Measurements from ENCODE around the gene TTC33.
"Not testable (repeated sequence)": the region's sequence is repeated elsewhere in the genome, so short reads cannot be mapped to it uniquely, and the experiment has no call there.

The TTC33 gene

DNA sequence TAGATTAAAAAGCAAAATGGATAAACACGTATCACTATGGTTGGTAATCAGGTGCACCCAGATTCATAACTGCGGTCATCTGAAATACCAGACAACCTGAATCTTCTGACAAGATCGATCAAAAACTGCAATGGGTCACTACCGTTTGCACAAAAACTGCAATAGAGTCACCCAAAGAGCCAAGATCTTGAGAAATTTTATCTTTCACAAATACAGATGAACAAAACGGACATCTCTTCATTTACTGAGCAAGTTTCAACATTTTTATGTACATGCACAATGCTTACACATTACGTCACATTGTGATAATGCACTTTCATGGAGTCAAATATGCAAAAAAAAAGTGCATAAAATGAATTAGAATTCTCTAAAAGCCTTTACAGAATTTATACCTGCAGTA, 23.8 kb upstream of the TTC33 start:
- no peak for DNase-seq

DNA sequence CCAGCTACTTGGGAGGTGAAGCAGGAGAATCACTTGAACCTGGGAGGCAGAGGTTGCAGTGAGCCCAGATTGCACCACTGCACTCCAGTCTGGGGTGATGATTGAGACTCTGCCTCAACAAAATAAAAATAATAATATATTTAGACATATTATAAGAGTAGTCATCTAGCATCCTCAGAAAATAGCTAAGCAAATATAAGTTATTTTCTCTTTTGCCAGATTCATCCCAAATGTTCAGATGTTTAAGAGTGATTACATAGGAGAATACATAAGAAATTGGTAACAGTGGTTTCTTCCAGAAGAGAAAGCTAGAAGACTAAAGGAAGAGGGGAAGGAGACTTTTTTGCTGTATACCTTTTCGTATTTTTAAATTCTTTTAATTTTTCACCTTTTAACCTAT, 22.4 kb upstream of the TTC33 start:
- DNase-seq: no peak

DNA sequence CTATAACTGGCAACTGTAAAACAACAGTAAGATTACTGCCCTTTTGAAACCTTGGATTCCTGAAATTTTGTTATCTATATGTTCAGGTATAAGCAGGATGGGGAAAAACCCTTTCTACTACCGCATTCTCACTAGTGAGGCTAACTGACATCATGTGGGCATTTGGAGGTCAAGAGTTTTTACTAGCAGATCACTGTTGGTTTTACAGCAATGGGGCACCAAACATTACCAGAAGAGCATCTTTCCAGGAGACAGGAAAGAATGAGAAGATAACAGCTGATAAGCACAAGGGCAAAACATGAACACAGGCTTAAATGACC, 20.9 kb upstream of the TTC33 start:
- no peak for DNase-seq

DNA sequence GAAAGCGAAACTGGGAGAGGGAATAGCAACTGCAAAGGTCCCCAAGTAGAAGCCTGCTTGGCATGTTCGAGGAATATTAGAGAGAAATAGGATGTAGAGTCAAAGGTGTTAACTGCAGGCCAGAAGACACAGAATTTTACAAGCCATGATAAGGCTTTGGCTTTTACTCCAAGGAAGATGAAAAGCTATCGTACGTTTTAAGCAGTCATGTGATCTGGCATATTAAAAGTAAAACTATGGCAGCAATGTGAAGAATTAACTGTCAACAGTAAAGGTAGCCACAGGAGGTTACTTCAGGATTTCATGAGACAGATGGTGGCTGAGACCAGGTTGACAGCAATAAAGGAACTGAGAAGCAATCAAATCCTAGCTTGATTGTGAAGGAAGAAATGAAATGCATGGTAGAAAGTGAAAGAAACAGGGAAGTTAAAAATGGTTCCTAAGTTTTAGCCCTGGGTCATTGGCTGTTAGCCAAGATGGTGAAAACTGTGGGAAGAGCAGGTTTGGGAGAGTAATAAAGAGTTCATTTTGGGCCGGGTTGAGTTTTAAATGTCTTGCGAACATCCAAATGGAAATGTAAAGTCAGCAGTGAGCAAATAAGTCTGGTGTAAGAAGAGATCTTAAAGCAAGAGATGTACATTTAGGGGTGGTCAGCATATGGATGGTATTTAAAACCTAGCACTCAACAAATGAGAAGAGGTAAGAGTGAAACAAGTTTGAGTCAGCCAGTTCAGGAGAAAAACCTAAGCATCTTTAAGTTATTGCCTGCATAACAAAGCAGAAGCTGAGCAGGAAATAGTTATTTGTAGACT, 20.3 kb upstream of the TTC33 start:
- no peak for DNase-seq

DNA sequence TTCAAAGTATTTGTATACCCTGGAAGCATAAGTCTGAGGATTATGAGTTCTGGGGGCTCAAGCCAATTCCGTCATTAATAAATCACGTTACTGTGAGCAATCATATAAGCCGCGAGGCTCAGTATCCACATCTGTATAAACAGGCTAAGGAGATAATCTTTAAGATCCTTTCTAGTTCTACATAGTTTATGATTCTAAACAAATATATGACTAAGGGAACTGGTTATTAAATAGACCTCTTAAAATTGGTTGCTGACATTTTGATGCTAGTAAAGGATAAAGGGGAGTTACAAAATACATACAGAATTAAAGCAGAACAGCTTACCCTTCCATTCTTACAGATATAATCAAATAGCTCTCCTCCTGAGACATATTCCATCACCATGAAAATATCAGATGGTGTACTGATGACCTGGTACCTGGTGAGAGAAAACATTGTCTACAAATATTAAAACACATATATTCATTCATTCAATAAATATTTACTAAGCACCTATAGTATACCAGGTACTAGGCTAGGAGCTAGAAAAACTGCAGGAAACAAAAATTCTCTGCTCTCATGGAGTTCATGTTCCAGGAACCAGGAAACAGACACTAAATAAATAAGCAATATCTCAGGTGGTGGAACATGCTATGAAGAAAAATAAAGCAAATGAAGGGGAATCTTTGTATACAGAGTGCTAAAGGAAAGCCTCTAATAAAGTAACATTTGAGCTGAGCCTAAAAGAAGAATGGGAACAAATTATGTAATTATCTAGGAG, 19.5 kb upstream of the TTC33 start:
- no peak for DNase-seq

DNA sequence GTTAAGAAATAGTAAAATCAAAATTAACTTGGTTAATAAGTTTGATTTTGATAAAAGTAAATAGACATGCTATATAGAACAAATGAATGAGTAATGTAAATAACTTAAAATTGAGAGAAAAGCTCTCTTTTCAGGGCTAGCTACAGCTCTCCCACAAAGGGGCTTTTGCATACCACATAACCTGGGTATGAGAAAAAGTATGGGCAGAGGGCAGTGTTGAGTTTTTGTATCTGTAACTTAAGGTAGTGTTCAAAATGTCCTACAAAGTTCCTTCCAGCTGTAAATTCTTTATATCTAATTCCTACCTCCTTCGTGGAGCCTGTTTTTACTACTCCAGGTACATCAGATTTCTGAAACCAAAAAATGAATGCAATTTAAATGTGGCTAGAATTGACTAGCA, 18.9 kb upstream of the TTC33 start:
- no peak for DNase-seq

DNA sequence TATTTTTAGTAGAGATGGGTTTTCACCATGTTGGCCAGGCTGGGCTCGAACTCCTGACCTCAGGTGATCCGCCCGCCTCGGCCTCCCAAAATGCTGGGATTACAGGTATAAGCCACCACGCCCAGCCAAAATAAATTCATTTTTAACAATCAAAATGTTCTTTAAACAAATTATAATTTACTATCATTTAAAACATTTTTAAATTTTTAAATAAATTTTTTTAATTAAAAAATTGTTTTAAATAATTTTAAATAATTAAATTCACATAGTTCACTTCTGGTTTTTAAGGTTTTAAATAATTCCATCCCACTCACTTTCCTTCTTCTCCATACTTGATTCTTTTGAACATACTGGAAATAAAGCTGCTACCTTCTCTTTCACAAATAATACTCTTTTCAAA, 15.0 kb upstream of the TTC33 start:
- no peak for DNase-seq

DNA sequence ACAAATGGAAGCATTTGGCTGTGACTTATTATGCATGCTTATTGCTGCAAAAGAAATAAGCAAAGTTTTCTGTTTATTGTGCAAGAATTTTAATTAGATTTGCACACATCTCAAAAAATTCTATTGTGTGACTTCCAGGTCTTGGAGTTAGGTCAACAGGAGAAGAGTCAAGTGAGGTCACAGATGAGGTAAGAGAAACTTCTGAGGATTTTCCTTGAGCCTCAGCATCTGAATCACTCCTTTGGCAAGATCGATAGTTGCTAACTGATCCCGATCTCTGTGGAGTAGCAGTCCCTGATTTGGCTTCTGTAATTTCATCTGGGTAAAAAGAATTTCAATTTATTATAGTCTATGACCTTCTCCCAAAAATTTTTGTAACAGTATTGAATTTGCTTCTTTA, 6.9 kb upstream of the TTC33 start:
- no peak for DNase-seq

DNA sequence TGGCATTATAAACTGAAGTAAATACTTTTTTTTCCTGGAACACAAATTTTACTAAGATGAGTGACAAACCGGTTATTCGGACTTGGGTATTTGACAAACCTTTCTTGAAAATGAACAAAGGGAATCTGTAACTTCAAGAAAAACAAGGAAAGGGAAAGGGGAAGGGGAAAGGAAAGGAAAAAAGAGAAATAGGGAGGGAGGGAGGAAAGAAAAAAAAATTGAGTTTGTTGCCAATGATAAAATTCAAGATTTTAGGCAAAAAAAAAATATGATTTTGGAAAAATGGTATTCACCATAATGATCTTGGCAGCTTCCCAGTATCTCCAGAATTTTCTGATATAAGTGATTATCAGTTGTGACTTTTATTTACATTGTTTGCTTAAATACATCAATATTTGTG, 1.6 kb upstream of the TTC33 start:
- no peak for DNase-seq

DNA sequence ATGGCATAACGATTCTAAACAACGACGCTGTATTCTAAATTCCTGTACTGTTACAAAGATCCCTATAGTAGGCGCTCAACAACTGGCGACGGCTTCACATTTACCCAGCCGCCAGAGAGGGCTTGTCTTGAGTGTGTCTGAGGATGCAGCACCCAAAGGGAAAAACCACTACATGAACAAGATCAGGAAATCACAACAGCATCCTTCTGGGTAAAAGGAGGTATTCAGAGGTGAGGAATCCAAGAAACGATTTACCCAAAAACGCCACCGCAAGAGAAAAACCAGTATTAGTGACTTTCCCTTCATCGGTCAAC, 711 bp downstream of the TTC33 start:
- peak; percentile 79 for DNase-seq

DNA sequence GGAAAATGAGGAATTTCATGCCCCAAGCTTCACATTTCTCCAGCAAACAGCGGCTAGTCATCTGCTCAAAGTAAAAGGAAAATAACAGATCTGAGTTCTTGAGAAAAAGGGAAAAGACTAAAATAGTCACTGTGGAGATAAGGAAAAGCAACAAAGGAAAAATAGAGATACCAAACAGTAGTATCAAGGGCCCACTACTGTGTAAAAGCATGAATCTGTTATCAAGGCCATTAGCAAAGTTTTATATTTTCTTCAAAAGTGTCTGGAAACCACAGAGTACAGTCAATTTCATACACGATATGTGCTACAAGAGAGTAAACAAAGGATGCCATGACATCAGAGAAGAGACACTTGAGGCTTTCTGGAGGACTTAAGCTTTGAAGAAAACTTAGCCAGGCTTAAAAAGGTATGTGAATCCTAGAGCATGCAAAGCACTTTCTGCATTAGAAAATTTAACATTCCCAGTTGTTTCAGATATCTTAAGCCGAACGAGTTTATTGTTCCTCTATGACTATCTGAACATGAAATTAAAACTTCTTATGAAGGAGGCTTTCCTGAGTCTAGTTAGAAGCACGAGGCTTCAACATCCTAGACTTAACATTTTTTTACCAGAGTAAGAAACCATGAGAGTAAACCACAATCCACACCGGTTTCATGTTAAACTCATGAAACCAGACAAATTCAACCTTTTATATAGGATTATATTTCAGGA, 1.2 kb downstream of the TTC33 start:
- DNase-seq: peak; percentile 23

DNA sequence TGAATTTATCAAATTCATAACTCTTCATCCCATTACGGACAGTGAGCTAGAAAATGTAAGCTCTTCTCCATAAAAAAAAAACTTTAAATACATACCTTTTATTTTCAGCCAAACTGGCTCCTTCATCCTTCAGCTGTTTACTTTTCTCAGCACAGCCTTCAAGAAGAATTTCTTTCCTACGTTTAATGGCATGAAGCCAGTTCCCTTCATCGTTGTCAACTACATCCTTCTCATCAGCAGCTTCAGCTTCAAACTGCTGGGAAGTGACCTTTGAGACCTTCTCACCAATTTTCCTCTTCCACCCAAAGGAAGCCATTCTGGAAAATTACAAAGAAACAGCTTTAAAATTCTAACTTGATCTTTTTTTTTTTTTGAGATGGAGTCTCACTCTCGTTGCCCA, 9.1 kb downstream of the TTC33 start:
- no peak for DNase-seq

DNA sequence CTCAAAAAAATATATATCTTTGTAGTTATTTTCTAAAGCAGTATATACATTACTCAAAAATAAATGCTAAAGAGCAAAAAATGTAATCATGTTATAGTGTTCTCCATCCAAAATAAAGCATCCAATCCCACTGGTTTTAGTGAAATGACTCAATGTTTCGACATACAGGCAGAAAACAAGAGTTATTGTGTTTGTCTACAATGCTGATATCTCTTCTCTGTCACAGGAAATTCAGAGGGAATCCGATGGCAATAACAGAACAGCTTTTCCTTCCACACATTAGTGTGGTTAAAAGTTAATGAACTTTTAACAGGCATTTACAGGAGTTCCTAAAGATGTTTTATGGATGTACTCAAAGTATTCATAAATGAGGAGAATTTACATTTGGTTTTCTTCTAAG, 12.0 kb downstream of the TTC33 start:
- no peak for DNase-seq

DNA sequence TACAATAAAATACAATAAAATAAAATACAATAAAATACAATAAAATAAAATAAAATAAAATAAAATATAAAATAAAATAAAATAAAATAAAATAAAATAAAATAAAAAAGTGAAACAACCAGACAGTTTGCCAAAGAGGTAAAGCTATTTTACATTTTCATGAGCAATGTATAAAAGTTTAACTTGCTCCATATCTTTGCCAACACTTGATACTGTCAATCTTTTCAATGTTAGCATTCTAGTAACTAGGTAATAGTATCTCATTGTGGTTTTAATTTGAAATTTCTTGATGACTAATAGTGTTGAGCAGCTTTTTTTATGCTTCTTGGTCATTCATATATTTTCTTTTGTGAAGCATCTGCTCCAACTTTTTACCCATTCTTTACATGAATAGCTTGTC, 17.3 kb downstream of the TTC33 start:
- DNase-seq: no peak

DNA sequence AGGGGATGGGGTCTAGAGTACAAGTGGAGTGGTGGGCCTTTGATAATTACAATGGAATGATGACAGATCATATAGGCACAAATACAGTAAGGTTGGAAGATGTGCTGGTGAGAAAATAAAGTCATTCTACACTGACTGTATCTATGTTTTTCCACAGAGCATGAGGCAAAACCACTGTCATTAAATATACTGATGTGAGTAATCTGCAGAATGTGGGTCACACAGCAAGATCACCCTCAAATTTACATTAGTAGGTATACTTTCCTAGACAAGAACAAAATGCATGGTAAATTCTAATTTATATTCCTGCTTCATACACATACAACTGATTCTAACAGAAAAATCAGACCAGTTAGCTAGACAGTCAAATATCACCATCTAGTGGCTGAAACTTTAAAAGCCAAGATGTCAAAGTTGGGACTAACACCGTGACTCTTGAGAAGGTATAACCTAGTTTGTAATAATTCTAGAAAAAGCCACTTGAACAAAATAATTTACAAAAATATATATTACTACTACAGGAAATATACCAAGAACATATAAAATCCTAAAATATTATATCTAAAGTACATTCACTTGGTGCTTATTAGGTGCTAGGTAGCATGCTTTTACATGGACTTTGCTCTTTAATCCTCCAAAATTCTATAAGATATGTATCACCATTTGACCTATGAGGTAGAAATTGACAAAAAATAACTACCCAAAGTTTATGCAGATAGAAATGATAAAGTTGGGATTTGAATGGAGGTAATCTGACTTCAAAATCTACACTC, 19.5 kb downstream of the TTC33 start:
- DNase-seq: peak; percentile 58

DNA sequence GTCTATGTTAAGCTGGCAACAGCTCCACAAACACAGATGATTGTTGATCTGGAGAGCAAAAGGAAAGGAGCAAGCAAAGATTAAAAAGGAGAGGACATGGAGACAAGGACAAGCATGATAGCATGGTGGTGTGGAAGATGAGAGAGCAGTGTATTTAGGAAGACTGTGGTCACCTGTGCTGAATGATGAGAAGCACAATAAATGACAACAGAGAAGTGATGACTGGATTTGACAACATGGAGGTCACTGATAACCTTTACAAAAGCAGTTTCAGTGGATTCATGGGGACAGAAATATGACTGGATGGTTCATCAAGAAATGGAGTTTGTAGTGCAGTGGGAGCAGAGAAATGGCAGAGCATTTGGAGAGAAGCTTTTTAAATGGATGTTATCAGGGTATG, 20.2 kb downstream of the TTC33 start:
- DNase-seq: no peak

DNA sequence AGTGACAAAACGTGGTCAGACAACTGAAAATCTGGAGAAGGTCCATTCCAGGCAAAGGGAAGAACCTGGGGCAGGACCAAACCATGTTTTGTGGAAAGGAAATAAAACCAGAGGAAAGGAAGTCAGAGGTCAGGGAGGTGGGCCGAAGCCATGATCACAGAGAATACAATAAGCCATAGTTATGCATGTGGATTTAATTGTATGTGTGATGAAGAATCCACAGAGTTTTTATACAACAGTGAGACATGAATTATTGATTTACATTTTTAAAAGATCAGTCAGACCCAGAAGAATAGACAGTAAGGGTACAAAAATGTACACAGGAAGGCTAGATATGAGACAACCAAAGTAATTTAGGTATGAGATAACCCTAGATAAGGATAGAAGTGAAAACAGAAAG, 20.8 kb downstream of the TTC33 start:
- peak; percentile 65 for DNase-seq

DNA sequence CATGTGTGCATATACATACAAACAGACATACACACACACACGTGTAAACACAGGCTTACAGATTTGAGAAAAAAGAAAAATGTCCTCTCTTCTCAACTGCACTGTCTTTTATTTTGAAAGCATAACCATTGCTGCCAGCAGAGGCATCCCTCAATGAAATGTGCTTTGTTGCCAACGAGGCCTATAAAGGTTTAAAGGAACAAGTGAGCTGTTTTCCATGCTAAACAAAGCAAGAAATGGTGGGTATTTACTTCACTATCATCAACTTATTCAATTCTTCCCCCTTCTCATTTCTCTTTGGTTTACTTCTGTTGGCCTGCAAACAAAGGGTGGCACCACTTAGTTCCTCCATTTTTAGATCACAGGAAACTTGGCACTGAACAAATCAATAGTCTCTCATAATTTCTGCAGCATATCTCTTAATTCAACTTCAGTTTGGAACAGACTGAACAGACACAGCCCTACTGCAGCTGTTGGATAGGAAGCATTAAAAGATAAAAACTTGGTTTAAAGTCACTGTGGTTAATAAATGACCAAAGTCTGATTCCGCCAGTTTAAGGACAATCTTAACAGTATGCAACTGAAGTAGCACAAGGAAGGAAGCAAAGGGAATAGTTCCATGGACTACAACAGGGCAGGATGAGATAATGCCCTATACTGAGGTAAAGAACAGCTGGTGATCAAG, 21.7 kb downstream of the TTC33 start:
- DNase-seq: no peak

DNA sequence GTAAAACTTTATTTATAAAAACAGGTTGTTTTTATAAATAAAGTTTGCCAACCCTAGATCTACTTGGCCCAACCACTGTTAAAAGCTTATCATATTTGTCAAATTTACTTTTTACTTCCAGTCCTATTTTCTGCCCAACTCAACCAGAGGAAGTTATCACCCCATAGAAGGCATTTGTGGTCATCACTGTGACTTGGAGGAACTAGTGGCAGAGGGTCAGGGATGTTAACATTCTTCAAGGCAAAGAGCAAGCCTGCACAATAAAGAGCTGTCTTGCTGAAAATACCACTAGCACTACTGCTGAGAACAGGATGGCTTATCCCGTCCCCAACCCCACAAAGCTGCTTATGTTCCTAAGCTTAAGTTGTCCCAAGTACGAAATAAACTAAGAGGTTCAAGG, 22.3 kb downstream of the TTC33 start:
- no peak for DNase-seq

DNA sequence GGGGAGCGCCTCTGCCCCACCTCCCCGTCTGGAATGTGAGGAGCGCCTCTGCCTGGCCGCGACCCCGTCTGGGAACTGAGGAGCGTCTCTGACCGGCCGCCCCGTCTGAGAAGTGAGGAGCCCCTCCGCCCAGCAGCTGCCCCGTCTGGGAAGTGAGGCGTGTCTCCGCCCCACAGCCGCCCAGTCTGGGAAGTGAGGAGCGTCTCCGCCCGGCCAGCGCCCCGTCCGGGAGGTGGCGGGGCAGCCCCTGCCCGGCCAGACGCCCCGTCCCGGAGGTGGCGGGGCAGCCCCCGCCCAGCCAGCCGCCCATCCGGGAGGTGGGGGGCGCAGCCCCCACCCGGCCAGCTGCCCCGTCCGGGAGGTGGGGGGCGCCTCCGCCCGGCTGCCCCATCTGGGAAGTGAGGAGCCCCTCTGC, 33.3 kb downstream of the TTC33 start:
- not testable (repeated sequence) for DNase-seq

DNA sequence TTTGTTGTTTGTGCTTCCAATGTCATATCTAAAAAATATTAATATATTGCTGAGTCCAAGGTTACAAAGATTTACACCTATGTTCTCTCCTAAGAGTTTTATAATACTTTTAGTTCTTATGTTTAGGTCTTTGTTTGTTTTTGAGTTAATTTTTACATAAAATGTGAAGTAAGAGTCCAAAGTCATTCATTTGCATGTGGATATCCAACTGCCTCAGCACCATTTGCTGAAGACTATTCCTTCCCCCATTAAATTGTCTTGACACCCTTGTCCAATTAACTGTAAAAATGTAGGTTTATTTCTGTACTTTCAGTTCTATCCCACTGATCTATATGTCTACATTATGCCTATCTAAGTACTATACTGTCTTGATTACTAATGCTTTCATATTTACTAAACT, 35.7 kb downstream of the TTC33 start:
- DNase-seq: no peak

DNA sequence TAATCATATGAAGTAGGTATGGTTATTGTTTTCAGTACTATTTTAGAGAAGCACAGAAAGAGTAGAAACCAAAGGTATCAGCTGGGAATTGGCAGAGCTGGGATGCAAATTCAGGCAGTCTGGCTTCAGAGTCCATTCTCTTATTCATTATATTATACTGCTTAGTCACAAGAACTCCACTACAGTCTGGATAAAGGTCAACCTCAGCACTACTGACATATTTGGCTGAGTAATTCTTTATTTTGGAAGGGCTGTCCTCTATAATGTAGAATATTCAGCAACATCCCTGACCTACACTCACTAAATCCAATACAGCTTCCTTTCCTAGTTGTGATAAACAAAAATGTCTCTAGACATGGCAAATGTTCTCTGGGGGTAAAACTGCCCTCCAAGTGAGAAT, 38.5 kb downstream of the TTC33 start:
- DNase-seq: peak; percentile 35

DNA sequence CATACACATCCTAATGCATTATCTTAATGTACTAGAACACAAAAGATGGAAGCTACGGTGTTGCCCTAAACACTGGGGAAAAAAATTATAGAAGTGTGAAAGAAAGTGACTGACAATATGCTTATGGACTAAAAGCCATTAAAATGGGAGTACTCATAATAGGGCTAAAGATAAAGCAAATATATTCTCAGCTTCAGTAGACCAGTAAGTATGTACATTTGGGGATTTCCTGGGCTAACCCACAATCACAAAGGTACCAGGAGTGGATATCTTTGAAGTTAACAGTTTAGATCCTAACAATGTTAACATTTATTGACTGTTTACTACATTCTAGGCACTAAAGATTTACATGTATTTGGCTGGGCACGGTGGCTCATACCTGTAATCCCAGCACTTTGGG, 39.2 kb downstream of the TTC33 start:
- no peak for DNase-seq
